ENCODE measurements around the gene CHRNG. TPM values are rescaled to one million over a fixed set of nuclear protein-coding genes. Genes with fewer than 3 reads are reported as not detected.

CHRNG gene
- total and polyA plus RNA-seq, 2 donors (not counting 3 experiments of a cell fraction or from before 2014, with no cell fraction given): not detected

DNA sequence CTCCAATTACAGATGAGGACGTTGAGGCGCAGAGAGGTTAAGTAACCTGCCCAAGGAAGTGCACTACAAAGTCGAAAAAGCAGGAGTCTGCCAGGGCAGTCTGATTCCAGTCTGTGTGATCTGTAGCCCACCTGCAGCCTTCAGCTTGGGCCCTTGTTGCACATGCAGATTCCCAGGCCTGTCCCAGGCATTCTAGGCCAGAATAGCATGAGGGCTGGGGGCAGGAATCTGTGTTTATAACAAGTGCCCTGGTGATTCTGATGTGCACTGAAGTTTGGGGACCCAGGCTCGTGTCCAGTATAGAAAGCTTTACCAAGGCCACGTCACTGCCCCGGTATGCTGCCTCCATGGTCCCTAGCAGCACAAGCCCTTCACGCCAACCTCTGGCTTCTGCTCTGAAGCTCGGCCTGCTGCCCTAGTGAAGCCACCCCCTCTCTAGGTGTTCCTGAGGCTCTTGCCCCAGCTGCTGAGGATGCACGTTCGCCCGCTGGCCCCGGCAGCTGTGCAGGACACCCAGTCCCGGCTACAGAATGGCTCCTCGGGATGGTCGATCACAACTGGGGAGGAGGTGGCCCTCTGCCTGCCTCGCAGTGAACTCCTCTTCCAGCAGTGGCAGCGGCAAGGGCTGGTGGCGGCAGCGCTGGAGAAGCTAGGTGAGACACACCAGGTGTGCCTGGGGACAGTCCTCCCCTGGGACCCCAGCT lies 4.6 kb downstream of the CHRNG start:
- H2AFZ ChIP-seq (ENCODE audit: low read depth, low read length): no peak overlapping the region
- no peak for TF ChIP-seq GATA2 (IDR thresholded peaks at IDR 0.05; ENCODE audit: insufficient read depth, insufficient read length, low read depth, low read length)
- TF ChIP-seq JUN (IDR thresholded peaks at IDR 0.05; ENCODE audit: borderline replicate concordance, insufficient read depth, insufficient read length, low read depth): no peak
- TF ChIP-seq, protein P1, sequence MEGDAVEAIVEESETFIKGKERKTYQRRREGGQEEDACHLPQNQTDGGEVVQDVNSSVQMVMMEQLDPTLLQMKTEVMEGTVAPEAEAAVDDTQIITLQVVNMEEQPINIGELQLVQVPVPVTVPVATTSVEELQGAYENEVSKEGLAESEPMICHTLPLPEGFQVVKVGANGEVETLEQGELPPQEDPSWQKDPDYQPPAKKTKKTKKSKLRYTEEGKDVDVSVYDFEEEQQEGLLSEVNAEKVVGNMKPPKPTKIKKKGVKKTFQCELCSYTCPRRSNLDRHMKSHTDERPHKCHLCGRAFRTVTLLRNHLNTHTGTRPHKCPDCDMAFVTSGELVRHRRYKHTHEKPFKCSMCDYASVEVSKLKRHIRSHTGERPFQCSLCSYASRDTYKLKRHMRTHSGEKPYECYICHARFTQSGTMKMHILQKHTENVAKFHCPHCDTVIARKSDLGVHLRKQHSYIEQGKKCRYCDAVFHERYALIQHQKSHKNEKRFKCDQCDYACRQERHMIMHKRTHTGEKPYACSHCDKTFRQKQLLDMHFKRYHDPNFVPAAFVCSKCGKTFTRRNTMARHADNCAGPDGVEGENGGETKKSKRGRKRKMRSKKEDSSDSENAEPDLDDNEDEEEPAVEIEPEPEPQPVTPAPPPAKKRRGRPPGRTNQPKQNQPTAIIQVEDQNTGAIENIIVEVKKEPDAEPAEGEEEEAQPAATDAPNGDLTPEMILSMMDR (IDR thresholded peaks at IDR 0.05; ENCODE audit: extremely low read depth in 1 of 2, insufficient read depth in 1 of 2, low read depth in 1 of 2, low read length in 2 of 2): no peak
- no peak overlapping the region for H3K4me2 ChIP-seq (ENCODE audit: insufficient read depth, low read length)
- no peaks in the 10 kb centered on the region for H4K20me1 ChIP-seq (replicated peaks; ENCODE audit: control insufficient read depth, extremely low read depth, insufficient read depth, low read length)
- ChIA-PET CTCF (no interaction called here), POLR2A (no interaction called here)
- H3K79me2 ChIP-seq (ENCODE audit: control insufficient read depth, insufficient read depth, low read length): peaks cover 2% of the 10 kb centered on the region
- DNase-seq (ENCODE audit: low read depth, low spot score): no peak
- no peaks in the 10 kb centered on the region for H3K27me3 ChIP-seq (ENCODE audit: control insufficient read depth in 2 of 2, insufficient read depth in 2 of 2, low read length in 2 of 2)
- no TSS peak for BruUV-seq (replicated peaks)
- no peak overlapping the region for H3K9ac ChIP-seq (replicated peaks; ENCODE audit: extremely low read depth, insufficient read depth, low read length)
- H3K9me3 ChIP-seq (replicated peaks; ENCODE audit: control insufficient read depth, insufficient read depth, low read length): no peaks in the 10 kb centered on the region
- no peak for FAIRE-seq
- no peak overlapping the region for H3K4me3 ChIP-seq (replicated peaks in 1 of 3; ENCODE audit: insufficient read depth in 1 of 3, low read depth in 1 of 3, low read length in 3 of 3)
- dilution Hi-C loops (cut with MboI; ENCODE audit: extremely low pct_ligation_motif_present, low sequenced_read_pairs) (no loop called here), intact Hi-C loops (cut with micrococcal nuclease) (no loop called here)
- H3K9me1 ChIP-seq (replicated peaks; ENCODE audit: control insufficient read depth, extremely low read depth, insufficient read depth, low read length): no peaks in the 10 kb centered on the region
- no peak overlapping the region for H3K27ac ChIP-seq (ENCODE audit: insufficient read depth, low read depth, low read length)
- no peaks in the 10 kb centered on the region for H3K36me3 ChIP-seq (ENCODE audit: control insufficient read depth in 2 of 2, extremely low read depth in 1 of 2, insufficient read depth in 2 of 2, low read length in 2 of 2)
- no peaks in the 10 kb centered on the region for H3K4me1 ChIP-seq (ENCODE audit: control insufficient read depth, extremely low read depth, insufficient read depth, low read length)

DNA sequence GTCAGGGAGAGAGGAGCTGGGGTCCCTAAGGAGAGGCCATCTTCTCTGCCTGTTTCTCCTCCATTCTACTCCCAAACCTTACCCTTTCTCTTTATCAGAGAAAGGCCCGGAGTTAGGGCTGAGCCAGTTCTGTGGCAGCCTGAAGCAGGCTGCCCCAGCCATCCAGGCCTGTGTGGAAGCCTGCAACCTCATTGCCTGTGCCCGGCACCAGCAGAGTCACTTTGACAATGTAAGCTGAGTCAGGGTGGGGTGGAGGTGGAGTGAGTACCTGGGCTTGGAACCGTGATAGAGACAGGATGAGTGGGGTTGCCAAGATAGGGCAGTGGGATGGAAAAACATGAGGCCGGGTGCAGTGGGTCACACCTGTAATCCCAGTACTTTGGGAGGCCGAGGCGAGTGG lies 5.2 kb downstream of the CHRNG start:
- H3K36me3 ChIP-seq (ENCODE audit: control insufficient read depth in 2 of 2, extremely low read depth in 1 of 2, insufficient read depth in 2 of 2, low read length in 2 of 2): no peaks in the 10 kb centered on the region
- no peaks in the 10 kb centered on the region for H4K20me1 ChIP-seq (replicated peaks; ENCODE audit: control insufficient read depth, extremely low read depth, insufficient read depth, low read length)
- dilution Hi-C loops (cut with MboI; ENCODE audit: extremely low pct_ligation_motif_present, low sequenced_read_pairs): no loop called here
- POLR2A ChIA-PET: no interaction called here
- H3K9me1 ChIP-seq (replicated peaks; ENCODE audit: control insufficient read depth, extremely low read depth, insufficient read depth, low read length): no peaks in the 10 kb centered on the region
- TF ChIP-seq POLR2AphosphoS5 (IDR thresholded peaks at IDR 0.05; ENCODE audit: insufficient read depth, low read depth, low read length) (no peak), GATA2 (IDR thresholded peaks at IDR 0.05; ENCODE audit: insufficient read depth, insufficient read length, low read depth, low read length) (no peak), MYC (IDR thresholded peaks at IDR 0.05; ENCODE audit: low read depth, low read length) (no peak), JUN (IDR thresholded peaks at IDR 0.05; ENCODE audit: borderline replicate concordance, insufficient read depth, insufficient read length, low read depth) (no peak), FOS (IDR thresholded peaks at IDR 0.05; ENCODE audit: borderline replicate concordance, insufficient read depth, low read length) (no peak)
- TF ChIP-seq, protein P1 (IDR thresholded peaks at IDR 0.05; ENCODE audit: extremely low read depth in 1 of 2, insufficient read depth in 1 of 2, low read depth in 1 of 2, low read length in 2 of 2): no peak
- no peaks in the 10 kb centered on the region for H3K9me3 ChIP-seq (replicated peaks; ENCODE audit: control insufficient read depth, insufficient read depth, low read length)
- CTCF ChIA-PET: no interaction called here
- H3K4me3 ChIP-seq (replicated peaks in 1 of 3; ENCODE audit: insufficient read depth in 1 of 3, low read depth in 1 of 3, low read length in 3 of 3): no peak overlapping the region
- intact Hi-C loops (cut with micrococcal nuclease): no loop called here
- no peak overlapping the region for H2AFZ ChIP-seq (ENCODE audit: low read depth, low read length)
- no peaks in the 10 kb centered on the region for H3K4me1 ChIP-seq (ENCODE audit: control insufficient read depth, extremely low read depth, insufficient read depth, low read length)
- H3K27me3 ChIP-seq (ENCODE audit: control insufficient read depth in 2 of 2, insufficient read depth in 2 of 2, low read length in 2 of 2): no peaks in the 10 kb centered on the region
- peaks cover 4% of the 10 kb centered on the region for H3K79me2 ChIP-seq (ENCODE audit: control insufficient read depth, insufficient read depth, low read length)
- DNase-seq (ENCODE audit: low read depth, low spot score) (no peak), FAIRE-seq (no peak)
- no peak overlapping the region for H3K9ac ChIP-seq (replicated peaks; ENCODE audit: extremely low read depth, insufficient read depth, low read length)
- H3K4me2 ChIP-seq (ENCODE audit: insufficient read depth, low read length): no peak overlapping the region
- H3K27ac ChIP-seq (ENCODE audit: insufficient read depth, low read depth, low read length): no peak overlapping the region
- no TSS peak for BruUV-seq (replicated peaks)

Measured in endothelial cell of umbilical vein (primary cell).